ENCODE results near the gene UBE2I.
"Not testable (repeated sequence)": the region's sequence is repeated elsewhere in the genome, so short reads cannot be mapped to it uniquely, and the experiment has no call there.

Gene UBE2I

GRCh38 chr16:1277617-1278282, 31.7 kb upstream of the UBE2I start:
- DNase-seq (ENCODE audit: low read depth) = no peak

GRCh38 chr16:1278477-1278876, 31.0 kb upstream of the UBE2I start:
- DNase-seq (ENCODE audit: low read depth) = no peak

GRCh38 chr16:1279081-1279944, 30.1 kb upstream of the UBE2I start:
- no peak for DNase-seq (ENCODE audit: low read depth)

- no peak for DNase-seq (ENCODE audit: low read depth)
Measured at GRCh38 chr16:1279945-1280589, 29.4 kb upstream of the UBE2I start.

GRCh38 chr16:1280783-1281182, 28.7 kb upstream of the UBE2I start:
- no peak for DNase-seq (ENCODE audit: low read depth)

GRCh38 chr16:1281517-1281916, 27.9 kb upstream of the UBE2I start:
- no peak for DNase-seq (ENCODE audit: low read depth)

- no peak for DNase-seq (ENCODE audit: low read depth)
Measured at GRCh38 chr16:1282324-1282973, 27.0 kb upstream of the UBE2I start.

- no peak for DNase-seq (ENCODE audit: low read depth)
Measured at GRCh38 chr16:1283296-1283695, 26.1 kb upstream of the UBE2I start.

GRCh38 chr16:1283996-1284616, 25.3 kb upstream of the UBE2I start:
- DNase-seq (ENCODE audit: low read depth) = no peak

- no peak for DNase-seq (ENCODE audit: low read depth)
Measured at GRCh38 chr16:1285669-1286512, 23.5 kb upstream of the UBE2I start.

- no peak for DNase-seq (ENCODE audit: low read depth)
Measured at GRCh38 chr16:1286513-1287094, 22.8 kb upstream of the UBE2I start.

- no peak for DNase-seq (ENCODE audit: low read depth)
Measured at GRCh38 chr16:1287982-1288670, 21.3 kb upstream of the UBE2I start.

GRCh38 chr16:1288813-1289476, 20.5 kb upstream of the UBE2I start:
- DNase-seq (ENCODE audit: low read depth) = no peak

- DNase-seq (ENCODE audit: low read depth) = no peak
Measured at GRCh38 chr16:1289477-1289866, 20.0 kb upstream of the UBE2I start.

GRCh38 chr16:1290063-1290501, 19.4 kb upstream of the UBE2I start:
- DNase-seq (ENCODE audit: low read depth) = no peak

- DNase-seq (ENCODE audit: low read depth) = no peak
Measured at GRCh38 chr16:1290860-1291575, 18.4 kb upstream of the UBE2I start.

GRCh38 chr16:1291576-1291974, 17.9 kb upstream of the UBE2I start:
- DNase-seq (ENCODE audit: low read depth) = no peak

- not testable (repeated sequence) for DNase-seq (ENCODE audit: low read depth)
Measured at GRCh38 chr16:1292208-1292607, 17.2 kb upstream of the UBE2I start.

- not testable (repeated sequence) for DNase-seq (ENCODE audit: low read depth)
Measured at GRCh38 chr16:1292808-1293207, 16.6 kb upstream of the UBE2I start.
